ENCODE data around the gene SLC16A9. TPM values are rescaled to one million over a fixed set of nuclear protein-coding genes. Genes with fewer than 3 reads are reported as not detected.

SLC16A9 gene
- total RNA-seq, 1 experiment from 2014 or later: not detected

DNA sequence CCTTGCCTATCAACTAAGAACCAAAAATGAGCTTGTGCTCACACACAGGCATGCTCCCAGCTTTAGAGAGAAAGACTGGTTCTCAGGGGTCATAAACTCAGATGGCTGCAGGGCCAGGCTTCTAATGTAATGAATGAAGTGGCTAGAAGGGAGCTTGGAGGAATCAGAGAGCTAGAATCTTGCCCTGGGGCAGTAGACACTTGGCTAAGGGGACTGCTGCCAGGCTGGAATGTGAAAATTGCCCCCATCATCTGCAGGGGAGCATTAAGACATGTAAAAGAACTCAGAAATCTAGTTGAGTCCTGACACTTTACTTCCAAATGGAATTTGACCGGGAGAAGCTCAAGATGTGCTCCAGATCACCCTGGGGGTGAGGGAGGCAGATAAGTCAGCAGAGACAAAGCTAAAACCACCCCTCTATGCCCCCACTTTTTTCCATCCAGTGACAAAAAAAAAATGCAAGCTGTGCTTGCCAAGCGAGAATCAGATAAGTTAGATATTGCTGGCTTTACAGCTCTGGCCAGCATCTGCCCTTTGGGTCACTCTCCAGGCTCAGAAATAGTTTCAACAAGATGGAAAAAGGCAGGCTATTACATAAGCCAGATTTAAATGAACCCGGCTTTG lies 2.3 kb upstream of the SLC16A9 start:
- no peak for DNase-seq
- H3K9me3 ChIP-seq (ENCODE audit: low read length): no peaks in the 10 kb centered on the region
- H3K4me2 ChIP-seq (ENCODE audit: low read depth, low read length, poor library complexity, severe bottlenecking): no peak overlapping the region
- no peak overlapping the region for H3K9ac ChIP-seq (ENCODE audit: low read length)
- H4K20me1 ChIP-seq (ENCODE audit: insufficient read depth, low read depth, low read length): no peaks in the 10 kb centered on the region
- no peak overlapping the region for H3K4me3 ChIP-seq (ENCODE audit: low read length)
- no peak overlapping the region for H3K27ac ChIP-seq (ENCODE audit: low read length)
- H3K9me2 ChIP-seq (replicated peaks; ENCODE audit: insufficient read depth, low read length): no peaks in the 10 kb centered on the region
- no peaks in the 10 kb centered on the region for H3K4me1 ChIP-seq (ENCODE audit: low read length)
- H3K27me3 ChIP-seq (ENCODE audit: low read length): no peaks in the 10 kb centered on the region
- H3K36me3 ChIP-seq (ENCODE audit: insufficient read depth, low read length): no peaks in the 10 kb centered on the region
- H2AFZ ChIP-seq (ENCODE audit: low read length): no peak overlapping the region
- no peaks in the 10 kb centered on the region for H3K79me2 ChIP-seq (ENCODE audit: low read length)

DNA sequence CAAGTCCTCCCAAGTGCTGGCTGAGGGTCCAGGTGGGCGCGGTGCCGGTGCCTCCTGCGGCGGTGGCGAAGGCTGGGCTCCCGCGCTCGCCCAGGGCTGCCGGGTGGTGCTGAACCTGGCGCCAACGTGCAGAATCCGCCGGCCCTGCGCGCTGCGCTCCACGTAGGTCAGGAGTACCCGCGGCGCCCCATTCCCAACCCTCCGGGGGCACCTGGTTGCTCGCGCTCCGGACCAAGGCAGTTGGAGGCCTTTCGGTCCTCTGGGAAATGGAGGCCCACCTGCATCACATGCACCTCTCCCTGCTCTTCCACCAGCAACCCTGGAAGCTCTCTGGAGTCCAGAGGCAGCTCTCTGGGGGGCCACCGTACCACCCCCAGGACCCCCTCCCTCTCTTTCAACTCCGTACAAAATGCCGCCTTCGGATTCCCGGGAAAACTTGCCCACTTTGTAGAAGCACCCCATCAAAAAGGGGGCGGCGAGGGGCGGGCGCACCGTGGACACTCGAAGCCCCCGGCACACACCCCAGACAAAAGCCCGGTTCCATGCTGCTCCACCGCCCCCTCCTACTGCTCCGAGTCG lies 745 bp downstream of the SLC16A9 start:
- Histone ChIP-seq H3K9me2 (replicated peaks; ENCODE audit: insufficient read depth, low read length) (no peaks in the 10 kb centered on the region), H3K4me3 (ENCODE audit: low read length) (no peak overlapping the region), H3K4me1 (ENCODE audit: low read length) (no peaks in the 10 kb centered on the region), H3K79me2 (ENCODE audit: low read length) (no peaks in the 10 kb centered on the region), H3K9me3 (ENCODE audit: low read length) (no peaks in the 10 kb centered on the region), H3K9ac (ENCODE audit: low read length) (no peak overlapping the region), H3K27ac (ENCODE audit: low read length) (no peak overlapping the region), H3K4me2 (ENCODE audit: low read depth, low read length, poor library complexity, severe bottlenecking) (no peak overlapping the region), H3K36me3 (ENCODE audit: insufficient read depth, low read length) (no peaks in the 10 kb centered on the region), H4K20me1 (ENCODE audit: insufficient read depth, low read depth, low read length) (no peaks in the 10 kb centered on the region), H2AFZ (ENCODE audit: low read length) (no peak overlapping the region), H3K27me3 (ENCODE audit: low read length) (no peaks in the 10 kb centered on the region)
- no peak for DNase-seq

DNA sequence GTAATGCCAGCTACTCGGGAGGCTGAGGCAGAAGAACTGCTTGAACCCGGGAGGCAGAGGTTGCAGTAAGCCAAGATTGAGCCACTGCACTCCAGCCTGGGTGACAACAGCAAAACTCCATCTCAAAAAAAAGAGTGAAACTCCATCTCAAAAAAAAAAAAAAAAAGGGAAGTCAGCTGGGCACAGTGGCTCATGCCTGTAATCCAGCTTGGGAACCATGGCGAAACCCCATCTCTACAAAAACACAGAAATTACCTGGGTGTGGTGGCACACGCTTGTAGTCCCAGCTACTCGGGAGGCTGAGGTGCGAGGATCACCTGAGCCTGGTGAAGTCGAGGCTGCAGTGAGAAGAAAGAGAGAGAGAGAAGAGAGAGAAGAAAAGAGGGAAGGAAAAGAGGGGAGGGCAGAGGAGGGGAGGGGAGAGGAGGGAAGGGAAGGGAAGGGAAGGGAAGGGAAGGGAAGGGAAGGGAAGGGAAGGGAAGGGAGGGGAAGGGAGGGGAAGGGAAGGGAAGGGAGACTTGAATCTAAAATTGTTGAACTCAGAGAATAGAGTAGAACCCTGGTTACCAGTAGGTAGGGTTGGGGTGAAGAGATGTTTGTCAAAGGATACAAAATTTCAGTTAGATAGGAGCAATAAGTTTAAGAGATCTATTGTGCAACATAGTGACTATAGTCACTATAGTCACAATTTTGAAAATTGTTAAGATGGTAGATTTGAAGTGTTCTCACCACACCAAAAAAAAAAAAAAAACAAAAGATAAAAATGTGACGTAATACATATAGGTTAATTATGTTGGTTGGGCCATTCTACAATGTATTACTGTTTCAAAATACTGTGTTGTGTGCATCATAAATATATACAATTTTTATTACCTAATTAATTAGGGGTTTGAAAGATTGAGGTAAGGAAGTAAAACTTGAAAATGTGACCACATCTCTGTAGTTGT lies 2.5 kb downstream of the SLC16A9 start:
- Histone ChIP-seq H3K36me3 (ENCODE audit: insufficient read depth, low read length) (no peaks in the 10 kb centered on the region), H3K4me1 (ENCODE audit: low read length) (no peaks in the 10 kb centered on the region), H3K9me2 (replicated peaks; ENCODE audit: insufficient read depth, low read length) (no peaks in the 10 kb centered on the region), H3K9me3 (ENCODE audit: low read length) (no peaks in the 10 kb centered on the region), H2AFZ (ENCODE audit: low read length) (no peak overlapping the region), H3K4me2 (ENCODE audit: low read depth, low read length, poor library complexity, severe bottlenecking) (no peak overlapping the region), H3K27ac (ENCODE audit: low read length) (no peak overlapping the region), H4K20me1 (ENCODE audit: insufficient read depth, low read depth, low read length) (no peaks in the 10 kb centered on the region), H3K79me2 (ENCODE audit: low read length) (no peaks in the 10 kb centered on the region), H3K27me3 (ENCODE audit: low read length) (no peaks in the 10 kb centered on the region), H3K4me3 (ENCODE audit: low read length) (no peak overlapping the region), H3K9ac (ENCODE audit: low read length) (no peak overlapping the region)
- DNase-seq: no peak

DNA sequence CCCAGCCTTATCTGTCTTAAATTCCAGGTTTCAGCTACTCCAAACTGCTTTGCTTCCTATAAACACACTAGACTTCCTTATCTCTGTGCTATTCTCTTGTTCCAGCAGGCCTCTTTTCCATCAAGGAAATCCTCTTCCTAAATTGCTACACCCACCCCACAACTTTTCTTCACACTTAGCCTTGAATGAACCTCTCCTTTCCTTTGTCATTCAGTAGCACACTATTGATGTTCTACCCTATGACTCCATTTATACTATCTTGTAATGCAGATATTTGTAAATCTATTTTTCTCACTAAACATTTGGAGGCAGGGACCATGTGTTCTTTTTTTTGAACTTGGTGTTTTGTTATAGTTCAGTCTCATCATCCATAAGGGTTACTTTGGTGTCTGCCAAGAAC lies 3.7 kb downstream of the SLC16A9 start:
- H2AFZ ChIP-seq (ENCODE audit: low read length): no peak overlapping the region
- no peaks in the 10 kb centered on the region for H3K36me3 ChIP-seq (ENCODE audit: insufficient read depth, low read length)
- no peaks in the 10 kb centered on the region for H3K9me2 ChIP-seq (replicated peaks; ENCODE audit: insufficient read depth, low read length)
- no peaks in the 10 kb centered on the region for H3K9me3 ChIP-seq (ENCODE audit: low read length)
- H3K27ac ChIP-seq (ENCODE audit: low read length): no peak overlapping the region
- H4K20me1 ChIP-seq (ENCODE audit: insufficient read depth, low read depth, low read length): no peaks in the 10 kb centered on the region
- no peak overlapping the region for H3K4me2 ChIP-seq (ENCODE audit: low read depth, low read length, poor library complexity, severe bottlenecking)
- no peaks in the 10 kb centered on the region for H3K27me3 ChIP-seq (ENCODE audit: low read length)
- H3K4me1 ChIP-seq (ENCODE audit: low read length): no peaks in the 10 kb centered on the region
- no peaks in the 10 kb centered on the region for H3K79me2 ChIP-seq (ENCODE audit: low read length)
- H3K4me3 ChIP-seq (ENCODE audit: low read length): no peak overlapping the region
- no peak for DNase-seq
- H3K9ac ChIP-seq (ENCODE audit: low read length): no peak overlapping the region

DNA sequence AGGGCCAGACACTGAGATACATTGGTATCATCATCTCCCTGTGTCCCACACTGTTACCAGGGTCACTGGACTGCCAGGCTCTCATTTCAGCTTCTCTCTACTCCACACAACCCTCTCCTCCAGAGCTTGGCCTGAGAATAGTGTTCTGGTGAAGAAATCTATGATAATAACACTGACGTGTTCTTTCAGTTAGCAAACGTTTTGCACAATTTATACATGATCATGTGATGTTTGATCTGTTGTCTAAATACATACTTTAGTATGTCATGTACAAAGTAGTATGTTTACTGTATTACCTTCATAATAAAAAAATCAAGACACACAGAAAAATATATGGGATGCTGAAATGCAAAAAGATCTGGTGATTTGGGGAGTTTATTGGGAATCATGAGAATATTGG lies 5.0 kb downstream of the SLC16A9 start:
- Histone ChIP-seq H3K9me2 (replicated peaks; ENCODE audit: insufficient read depth, low read length) (no peaks in the 10 kb centered on the region), H3K36me3 (ENCODE audit: insufficient read depth, low read length) (no peaks in the 10 kb centered on the region), H3K9me3 (ENCODE audit: low read length) (no peaks in the 10 kb centered on the region), H2AFZ (ENCODE audit: low read length) (no peak overlapping the region), H4K20me1 (ENCODE audit: insufficient read depth, low read depth, low read length) (no peaks in the 10 kb centered on the region), H3K4me1 (ENCODE audit: low read length) (no peaks in the 10 kb centered on the region), H3K27me3 (ENCODE audit: low read length) (no peaks in the 10 kb centered on the region), H3K79me2 (ENCODE audit: low read length) (no peaks in the 10 kb centered on the region), H3K27ac (ENCODE audit: low read length) (no peak overlapping the region), H3K9ac (ENCODE audit: low read length) (no peak overlapping the region), H3K4me2 (ENCODE audit: low read depth, low read length, poor library complexity, severe bottlenecking) (no peak overlapping the region), H3K4me3 (ENCODE audit: low read length) (no peak overlapping the region)
- DNase-seq: no peak

DNA sequence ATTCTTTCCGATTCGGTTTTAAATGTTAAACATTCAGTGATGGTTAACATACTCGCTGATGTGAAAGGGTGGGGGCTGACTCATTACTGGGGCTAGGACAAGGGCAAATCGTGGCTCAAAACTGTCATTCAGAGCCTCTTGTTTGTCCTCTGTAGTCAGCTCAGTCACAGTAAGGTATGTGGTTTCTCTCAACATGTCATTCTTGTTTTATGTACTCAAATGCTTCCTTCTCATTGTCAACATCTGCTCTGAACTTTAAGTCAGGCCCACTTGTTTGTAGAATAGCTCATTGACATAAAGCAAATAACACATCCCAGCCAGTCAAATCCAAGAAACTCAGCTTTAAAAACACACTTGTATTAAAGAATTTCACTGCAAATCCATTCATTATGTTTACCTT lies 7.3 kb downstream of the SLC16A9 start:
- H3K27ac ChIP-seq (ENCODE audit: low read length): no peak overlapping the region
- no peak overlapping the region for H3K9ac ChIP-seq (ENCODE audit: low read length)
- DNase-seq: no peak
- no peak overlapping the region for H2AFZ ChIP-seq (ENCODE audit: low read length)
- no peaks in the 10 kb centered on the region for H3K36me3 ChIP-seq (ENCODE audit: insufficient read depth, low read length)
- no peaks in the 10 kb centered on the region for H3K4me1 ChIP-seq (ENCODE audit: low read length)
- H3K79me2 ChIP-seq (ENCODE audit: low read length): no peaks in the 10 kb centered on the region
- no peak overlapping the region for H3K4me2 ChIP-seq (ENCODE audit: low read depth, low read length, poor library complexity, severe bottlenecking)
- no peaks in the 10 kb centered on the region for H3K9me3 ChIP-seq (ENCODE audit: low read length)
- no peaks in the 10 kb centered on the region for H4K20me1 ChIP-seq (ENCODE audit: insufficient read depth, low read depth, low read length)
- no peak overlapping the region for H3K4me3 ChIP-seq (ENCODE audit: low read length)
- no peaks in the 10 kb centered on the region for H3K9me2 ChIP-seq (replicated peaks; ENCODE audit: insufficient read depth, low read length)
- H3K27me3 ChIP-seq (ENCODE audit: low read length): no peaks in the 10 kb centered on the region

DNA sequence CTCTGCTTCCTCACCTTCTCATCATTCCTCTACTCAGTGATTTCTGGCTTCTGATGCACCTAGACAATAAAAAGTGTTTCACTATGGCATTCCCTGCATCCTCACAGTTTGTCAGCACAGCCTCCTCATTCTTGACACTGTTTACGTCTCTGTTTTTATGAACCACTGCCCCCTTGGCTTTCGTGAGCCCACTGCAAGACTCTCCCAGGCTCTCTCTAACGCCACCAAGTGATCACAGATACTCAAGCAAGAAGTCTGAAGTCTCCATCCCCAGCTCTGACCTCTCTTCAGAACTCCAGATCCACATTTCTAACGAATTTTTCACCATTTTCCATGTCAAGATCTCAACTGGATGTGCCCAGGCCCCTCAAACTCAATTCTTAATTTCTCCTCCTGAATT lies 8.9 kb downstream of the SLC16A9 start:
- Histone ChIP-seq H3K79me2 (ENCODE audit: low read length) (no peaks in the 10 kb centered on the region), H4K20me1 (ENCODE audit: insufficient read depth, low read depth, low read length) (no peaks in the 10 kb centered on the region), H3K27me3 (ENCODE audit: low read length) (no peaks in the 10 kb centered on the region), H3K9ac (ENCODE audit: low read length) (no peak overlapping the region), H3K9me2 (replicated peaks; ENCODE audit: insufficient read depth, low read length) (no peaks in the 10 kb centered on the region), H3K4me2 (ENCODE audit: low read depth, low read length, poor library complexity, severe bottlenecking) (no peak overlapping the region), H3K36me3 (ENCODE audit: insufficient read depth, low read length) (no peaks in the 10 kb centered on the region), H2AFZ (ENCODE audit: low read length) (no peak overlapping the region), H3K4me1 (ENCODE audit: low read length) (no peaks in the 10 kb centered on the region), H3K9me3 (ENCODE audit: low read length) (no peaks in the 10 kb centered on the region), H3K4me3 (ENCODE audit: low read length) (no peak overlapping the region), H3K27ac (ENCODE audit: low read length) (no peak overlapping the region)
- DNase-seq: no peak

DNA sequence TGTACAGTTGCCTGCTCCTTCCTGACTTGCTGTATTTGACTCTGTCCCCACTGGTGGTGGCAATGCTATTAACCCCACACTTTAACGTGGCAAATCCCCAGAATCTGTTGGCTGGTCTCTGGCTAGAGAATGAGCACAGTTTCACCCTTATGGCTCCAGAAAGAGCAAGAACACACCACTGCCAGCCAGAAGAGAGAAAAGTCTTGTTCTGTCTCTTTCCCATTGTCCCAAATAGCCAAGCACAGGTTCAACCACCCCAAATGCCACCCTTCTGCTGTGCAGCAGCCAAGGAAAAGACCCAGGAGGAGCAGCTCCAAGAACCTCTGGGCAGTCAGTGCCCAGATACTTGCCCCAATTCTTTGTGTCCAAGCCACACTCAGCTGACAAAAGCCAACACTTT lies 11.3 kb downstream of the SLC16A9 start:
- Histone ChIP-seq H3K9ac (ENCODE audit: low read length) (no peak overlapping the region), H3K4me2 (ENCODE audit: low read depth, low read length, poor library complexity, severe bottlenecking) (no peak overlapping the region), H3K4me3 (ENCODE audit: low read length) (no peak overlapping the region), H3K9me2 (replicated peaks; ENCODE audit: insufficient read depth, low read length) (no peaks in the 10 kb centered on the region), H3K9me3 (ENCODE audit: low read length) (no peaks in the 10 kb centered on the region), H3K79me2 (ENCODE audit: low read length) (no peaks in the 10 kb centered on the region), H4K20me1 (ENCODE audit: insufficient read depth, low read depth, low read length) (no peaks in the 10 kb centered on the region), H3K4me1 (ENCODE audit: low read length) (no peaks in the 10 kb centered on the region), H3K27me3 (ENCODE audit: low read length) (no peaks in the 10 kb centered on the region), H3K27ac (ENCODE audit: low read length) (no peak overlapping the region), H3K36me3 (ENCODE audit: insufficient read depth, low read length) (no peaks in the 10 kb centered on the region), H2AFZ (ENCODE audit: low read length) (no peak overlapping the region)
- DNase-seq: no peak

Measured in Karpas-422 (cell line).